MCF 10A (cell line): ENCODE results near the gene ATRAID. TPM values are rescaled to one million over a fixed set of nuclear protein-coding genes. Genes with fewer than 3 reads are reported as not detected.

Experiments
- Bru-seq: library from RNA; stranded (reverse); fragments of 400-500 nt; gene quantifications from one replicate; lab custom pipeline; 2021; lab: Mats Ljungman, UMichigan
- BruChase-seq, 2 experiments: library from RNA; stranded (reverse); fragments of 400-500 nt; gene quantifications; one replicate each; lab custom pipeline; 2021; lab: Mats Ljungman, UMichigan
- BruUV-seq: library from RNA; stranded (reverse); fragments of 400-500 nt; replicated peaks from 2 replicates; lab custom pipeline; 2021; lab: Mats Ljungman, UMichigan
- CTCF ChIA-PET: fragments of 300-600 bp; sonication (Branson Sonifier 250); formaldehyde crosslinking; extraction: SDS; loops from one replicate; lab custom pipeline; 2021; ENCODE audit warnings: antibody characterized with exemption, inconsistent platforms; lab: Yijun Ruan, JAX
- POLR2A ChIA-PET: fragments of 300-600, 350-650 bp; sonication (Branson Sonifier 250); formaldehyde crosslinking; extraction: SDS; loops from one replicate; lab custom pipeline; 2020; ENCODE audit warnings: antibody characterized with exemption, inconsistent platforms; lab: Yijun Ruan, JAX
- DNase-seq: peaks from one replicate; pipeline ENCODE4 v3.0.0-alpha.2; 2018; ENCODE audit not compliant: unreplicated experiment
- H3K27ac Mint-ChIP-seq: one replicate; pipeline ENCODE4 v1.8.0; 2022; ENCODE audit warnings: mild to moderate bottlenecking, low read depth, mixed read lengths; ENCODE audit not compliant: unreplicated experiment
- H3K27me3 Mint-ChIP-seq: one replicate; pipeline ENCODE4 v1.8.0; 2022; ENCODE audit warnings: mixed read lengths; ENCODE audit not compliant: insufficient read depth, unreplicated experiment
- H3K36me3 Mint-ChIP-seq: one replicate; pipeline ENCODE4 v1.8.0; 2022; ENCODE audit warnings: mild to moderate bottlenecking, moderate library complexity, mixed read lengths; ENCODE audit not compliant: insufficient read depth, unreplicated experiment
- H3K4me1 Mint-ChIP-seq: one replicate; pipeline ENCODE4 v1.8.0; 2022; ENCODE audit warnings: mixed read lengths; ENCODE audit not compliant: insufficient read depth, unreplicated experiment
- H3K4me3 Mint-ChIP-seq: one replicate; pipeline ENCODE4 v1.8.0; 2022; ENCODE audit warnings: mild to moderate bottlenecking, moderate library complexity, mixed read lengths; ENCODE audit not compliant: unreplicated experiment
- H3K9me3 Mint-ChIP-seq: one replicate; pipeline ENCODE4 v1.8.0; 2022; ENCODE audit warnings: mixed read lengths; ENCODE audit not compliant: unreplicated experiment
- intact Hi-C: fragments of 100-400 bp; cut with micrococcal nuclease; formaldehyde crosslinking; loops from 2 replicates; pipeline ENCODE4 v1.14.1; 2022
- long read RNA-seq: library from polyadenylated mRNA; stranded (forward); transcript quantifications from one replicate; pipeline ENCODE4 v2.0.0, GENCODE V29; 2022
- total RNA-seq: library from RNA; stranded (reverse); gene quantifications from 2 replicates; pipeline ENCODE4 v1.2.3, GENCODE V29; 2022
- TF ChIP-seq, protein P1 (sequence below): fragments of 200-600 bp; IDR thresholded peaks from one replicate; pipeline ENCODE4 v1.8.0; 2022; ENCODE audit warnings: antibody characterized with exemption, mild to moderate bottlenecking; ENCODE audit not compliant: unreplicated experiment

The ATRAID gene, protein sequence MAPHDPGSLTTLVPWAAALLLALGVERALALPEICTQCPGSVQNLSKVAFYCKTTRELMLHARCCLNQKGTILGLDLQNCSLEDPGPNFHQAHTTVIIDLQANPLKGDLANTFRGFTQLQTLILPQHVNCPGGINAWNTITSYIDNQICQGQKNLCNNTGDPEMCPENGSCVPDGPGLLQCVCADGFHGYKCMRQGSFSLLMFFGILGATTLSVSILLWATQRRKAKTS
- total RNA-seq (115 and 122 TPM in 2 replicates), Bru-seq, nascent RNA (percentile 89 among the genes with signal in this experiment), BruChase-seq, experiment 1, labeled RNA remaining after a 6-hour chase (percentile 90 among the genes with signal in this experiment), BruChase-seq, experiment 2, labeled RNA remaining after a 2-hour chase (percentile 85 among the genes with signal in this experiment)
- long read RNA-seq, transcript ATRAID-201 (7 exons, 1,240 nt) = major isoform, 213 of 292 reads
- long read RNA-seq, transcript ATRAID-202 (7 exons, 1,059 nt) = minor isoform, 59 of 292 reads
- long read RNA-seq, partial matches to known transcripts = 13 of 292 reads
- long read RNA-seq, other reads (novel, unspliced or antisense) = 6 of 292 reads

DNA sequence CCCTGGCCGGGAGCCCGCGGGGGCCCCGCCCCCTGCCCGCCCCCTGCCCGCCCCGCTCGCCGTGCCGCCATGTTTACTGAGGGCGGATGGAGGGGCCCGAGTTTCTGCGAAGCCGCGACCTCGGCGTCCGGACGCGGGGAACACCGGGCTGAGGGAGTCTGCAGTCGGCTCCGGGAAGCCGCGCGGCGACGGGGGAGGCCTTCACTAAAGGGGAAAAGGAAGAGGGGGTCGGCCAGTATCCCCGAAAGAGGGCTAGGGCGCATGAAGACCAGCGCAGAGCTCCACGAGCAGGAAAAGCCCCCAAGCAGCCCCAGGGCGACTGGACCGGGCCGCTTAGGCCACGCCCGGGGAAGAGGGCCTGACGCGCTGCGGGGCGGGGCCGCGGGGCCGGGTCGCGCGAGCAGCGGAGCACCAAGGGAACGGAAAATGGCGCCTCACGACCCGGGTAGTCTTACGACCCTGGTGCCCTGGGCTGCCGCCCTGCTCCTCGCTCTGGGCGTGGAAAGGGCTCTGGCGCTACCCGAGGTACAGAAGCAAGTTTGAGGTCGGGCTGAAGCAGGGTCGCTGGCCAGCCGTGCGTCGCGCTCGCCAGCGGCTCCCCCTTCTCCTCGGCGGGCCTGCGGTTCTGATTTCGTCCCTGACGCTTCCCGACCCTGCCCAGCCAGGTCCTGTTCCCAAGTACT, at the start of gene ATRAID, which contains the start of gene SLC5A6:
ATRAID (plus strand) TSS at position 99 of the 683 bp plus-strand sequence; CDS start at position 427, 328 bp downstream.
SLC5A6 (minus strand) TSS at position 326 of the 683 bp plus-strand sequence. CDS start 4,618 bp downstream, outside the sequence.
- no TSS peak for BruUV-seq
- H3K27me3 Mint-ChIP-seq = no peaks in the 10 kb centered on the region

DNA sequence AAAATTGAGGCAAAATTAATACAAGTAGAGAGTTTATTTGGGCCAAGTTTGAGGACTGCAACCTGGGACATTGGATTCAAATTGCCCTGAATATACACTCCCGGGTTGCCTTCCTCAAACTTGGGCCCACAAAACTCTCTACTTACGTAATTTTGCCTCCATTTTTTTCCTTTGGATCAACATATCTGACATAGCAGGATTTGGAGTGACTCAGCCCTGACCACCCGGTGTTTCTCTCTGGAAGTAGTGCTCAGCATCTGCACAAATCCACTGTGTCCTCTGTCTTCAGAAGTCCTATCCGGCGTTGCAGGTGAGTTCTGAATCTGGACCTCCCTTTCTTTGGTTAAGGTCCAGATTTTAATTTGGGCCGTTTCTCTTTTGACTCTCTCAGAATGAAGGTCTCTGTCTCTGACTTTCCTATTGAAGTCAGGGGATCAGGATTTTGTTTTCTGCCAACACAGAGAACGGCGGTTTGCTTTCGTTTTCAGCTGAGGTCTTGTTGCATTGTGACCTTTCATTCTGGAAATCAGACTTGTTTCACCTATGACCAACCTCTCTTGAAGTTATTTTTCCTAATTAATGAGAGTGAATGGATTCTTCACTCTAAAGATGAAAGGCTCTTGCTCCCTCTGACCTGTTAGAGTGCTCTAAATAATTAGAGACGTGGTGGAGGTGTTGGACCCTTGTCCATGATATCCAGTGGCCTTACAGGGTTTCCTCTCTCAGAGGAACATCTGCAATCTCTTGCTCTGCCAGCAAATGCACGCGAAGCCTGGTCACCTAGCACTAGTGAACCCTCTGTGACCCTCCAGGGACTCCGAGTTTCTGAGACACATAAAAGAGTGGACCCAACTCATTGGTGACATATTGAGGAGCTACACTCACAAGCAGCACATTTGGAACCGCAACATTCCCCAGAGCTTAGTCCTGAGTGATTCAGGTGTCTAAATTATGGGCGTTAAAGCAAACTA, 49.4 kb upstream of the ATRAID start:
- Mint-ChIP-seq H3K27ac (no peak overlapping the region), H3K36me3 (no peaks in the 10 kb centered on the region), H3K4me1 (peaks cover 3% of the 10 kb centered on the region), H3K27me3 (no peaks in the 10 kb centered on the region), H3K4me3 (no peak overlapping the region), H3K9me3 (no peaks in the 10 kb centered on the region)
- TF ChIP-seq, protein P1, sequence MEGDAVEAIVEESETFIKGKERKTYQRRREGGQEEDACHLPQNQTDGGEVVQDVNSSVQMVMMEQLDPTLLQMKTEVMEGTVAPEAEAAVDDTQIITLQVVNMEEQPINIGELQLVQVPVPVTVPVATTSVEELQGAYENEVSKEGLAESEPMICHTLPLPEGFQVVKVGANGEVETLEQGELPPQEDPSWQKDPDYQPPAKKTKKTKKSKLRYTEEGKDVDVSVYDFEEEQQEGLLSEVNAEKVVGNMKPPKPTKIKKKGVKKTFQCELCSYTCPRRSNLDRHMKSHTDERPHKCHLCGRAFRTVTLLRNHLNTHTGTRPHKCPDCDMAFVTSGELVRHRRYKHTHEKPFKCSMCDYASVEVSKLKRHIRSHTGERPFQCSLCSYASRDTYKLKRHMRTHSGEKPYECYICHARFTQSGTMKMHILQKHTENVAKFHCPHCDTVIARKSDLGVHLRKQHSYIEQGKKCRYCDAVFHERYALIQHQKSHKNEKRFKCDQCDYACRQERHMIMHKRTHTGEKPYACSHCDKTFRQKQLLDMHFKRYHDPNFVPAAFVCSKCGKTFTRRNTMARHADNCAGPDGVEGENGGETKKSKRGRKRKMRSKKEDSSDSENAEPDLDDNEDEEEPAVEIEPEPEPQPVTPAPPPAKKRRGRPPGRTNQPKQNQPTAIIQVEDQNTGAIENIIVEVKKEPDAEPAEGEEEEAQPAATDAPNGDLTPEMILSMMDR = no peak
- intact Hi-C loops = no loop called here
- no peak for DNase-seq
- BruUV-seq = no TSS peak
- ChIA-PET POLR2A (no interaction called here), CTCF (interaction anchor here (0.6 to 0.7 kb wide), 3 partner anchors 23 to 418 kb away, joined by 3 to 4 read pairs (median 4); no protein-coding TSS in a partner anchor)

More for the DNA sequence above, at the start of gene ATRAID, which contains the start of gene SLC5A6:
- H3K4me1 Mint-ChIP-seq = peaks cover 20% of the 10 kb centered on the region
- peak within 1 kb of the TSS; percentile 86 for H3K4me3 Mint-ChIP-seq
- POLR2A ChIA-PET = interaction anchor here (0.6 to 3.2 kb wide), 17 partner anchors 66 to 451 kb away, joined by 3 to 20 read pairs (median 4); partner anchors contain the start of genes AGBL5, GTF3C2, KHK and MPV17
- intact Hi-C loops = loop anchor here (10.0 kb wide), 1 partner anchor 73 kb away; the partner anchor contains the start of gene TRIM54
- H3K9me3 Mint-ChIP-seq = no peaks in the 10 kb centered on the region
- H3K27ac Mint-ChIP-seq = peak within 1 kb of the TSS; percentile 99
- TF ChIP-seq, protein P1 = no peak
- CTCF ChIA-PET = interaction anchor here (0.6 to 2.3 kb wide), 3 partner anchors 10 to 113 kb away, joined by 3 to 5 read pairs (median 5); no protein-coding TSS in a partner anchor
- H3K36me3 Mint-ChIP-seq = peaks cover 44% of the 10 kb centered on the region
- peak; percentile 87 for DNase-seq

DNA sequence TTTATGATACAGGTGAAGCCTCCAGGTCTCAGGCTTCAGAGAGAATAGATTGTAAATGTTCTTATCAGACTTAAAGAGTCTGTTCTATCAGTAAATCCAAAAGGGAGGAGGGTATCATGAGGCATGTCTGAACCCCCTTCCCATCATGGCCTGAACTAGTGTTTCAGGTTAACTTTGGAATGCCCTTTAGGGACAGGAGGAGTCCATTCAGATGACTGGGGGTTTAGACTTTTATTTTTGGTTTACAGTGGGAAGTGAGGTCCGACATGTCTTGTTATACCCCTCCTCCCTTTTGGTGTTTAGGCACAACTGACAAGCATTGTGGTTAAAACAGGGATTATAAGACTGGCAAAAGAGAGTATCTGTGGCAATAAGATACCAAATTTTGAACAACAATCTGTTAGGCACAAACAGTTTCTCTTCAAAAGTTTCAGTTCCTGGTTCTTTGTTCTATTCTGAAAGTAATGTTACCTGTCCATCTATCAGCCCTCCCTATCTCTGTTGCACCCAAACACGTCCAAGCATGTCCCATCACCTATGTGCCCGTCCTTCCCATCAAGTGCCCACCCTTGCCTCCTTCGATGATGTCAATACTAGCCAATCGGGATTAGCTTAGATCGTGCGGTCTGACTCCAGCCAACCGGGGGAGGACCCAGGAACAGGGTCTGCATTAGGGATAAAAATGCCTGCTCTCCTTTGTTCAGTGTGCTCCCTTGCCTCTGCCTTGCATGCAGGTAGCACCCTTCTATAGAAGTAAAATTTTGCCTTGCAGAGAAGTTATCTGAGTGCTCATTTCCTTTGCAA, 46.7 kb upstream of the ATRAID start:
- intact Hi-C loops = no loop called here
- peaks cover 3% of the 10 kb centered on the region for H3K4me1 Mint-ChIP-seq
- H3K4me3 Mint-ChIP-seq = no peak overlapping the region
- H3K9me3 Mint-ChIP-seq = no peaks in the 10 kb centered on the region
- DNase-seq = no peak
- POLR2A ChIA-PET = no interaction called here
- no TSS peak for BruUV-seq
- no peak overlapping the region for H3K27ac Mint-ChIP-seq
- H3K36me3 Mint-ChIP-seq = no peaks in the 10 kb centered on the region
- no peaks in the 10 kb centered on the region for H3K27me3 Mint-ChIP-seq
- CTCF ChIA-PET = interaction anchor here (1.1 kb wide), 1 partner anchor 129 kb away, joined by 3 read pairs; no protein-coding TSS in a partner anchor
- TF ChIP-seq, protein P1 = no peak
